Glomerular endothelial cell (primary cell): ENCODE measurements around the gene DDX60. TPM values are rescaled to one million over a fixed set of nuclear protein-coding genes. Genes with fewer than 3 reads are reported as not detected.
"Not testable (repeated sequence)": the region's sequence is repeated elsewhere in the genome, so short reads cannot be mapped to it uniquely, and the experiment has no call there.

Source experiments
- DNase-seq: peaks from one replicate; pipeline ENCODE4 v3.0.0-alpha.2; 2011; ENCODE audit warnings: low read depth, low spot score; ENCODE audit errors: extremely low read depth
- total RNA-seq: library from RNA; depleted of rRNA; stranded (reverse); fragments of >200 nt; gene quantifications from 2 replicates; pipeline ENCODE4 v1.2.3, GENCODE V29; 2015

The DDX60 gene
- total RNA-seq, 1 donor from 2014 or later, result 34.8 TPM

DNA sequence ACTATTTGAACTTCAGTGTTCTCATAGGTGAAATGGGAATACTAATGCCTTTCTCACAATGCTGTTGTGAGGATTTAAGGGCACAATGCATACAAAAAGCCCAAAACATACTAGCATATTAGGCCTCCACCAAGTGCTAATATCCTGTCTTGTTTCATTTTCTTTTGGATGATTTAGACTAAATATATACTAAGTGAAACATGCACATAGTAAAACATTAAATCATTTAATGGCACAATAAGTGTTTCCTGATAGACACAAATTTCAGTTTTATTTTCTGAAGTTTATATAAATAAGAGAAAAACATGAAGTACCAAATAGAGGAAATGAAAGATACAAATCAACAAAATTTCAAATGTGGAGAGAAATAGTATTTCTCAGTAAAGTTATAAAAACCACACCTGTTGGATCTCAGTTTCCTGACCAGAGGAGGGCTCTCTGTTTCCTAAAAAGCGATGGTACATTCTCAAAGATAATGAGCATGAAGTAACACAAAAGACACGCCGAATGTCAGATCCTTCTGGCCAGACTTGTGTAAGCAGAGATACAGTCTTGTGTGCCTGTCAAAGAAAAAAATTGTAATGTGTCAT is 25.1 kb downstream of the DDX60 start:
- no peak for DNase-seq

DNA sequence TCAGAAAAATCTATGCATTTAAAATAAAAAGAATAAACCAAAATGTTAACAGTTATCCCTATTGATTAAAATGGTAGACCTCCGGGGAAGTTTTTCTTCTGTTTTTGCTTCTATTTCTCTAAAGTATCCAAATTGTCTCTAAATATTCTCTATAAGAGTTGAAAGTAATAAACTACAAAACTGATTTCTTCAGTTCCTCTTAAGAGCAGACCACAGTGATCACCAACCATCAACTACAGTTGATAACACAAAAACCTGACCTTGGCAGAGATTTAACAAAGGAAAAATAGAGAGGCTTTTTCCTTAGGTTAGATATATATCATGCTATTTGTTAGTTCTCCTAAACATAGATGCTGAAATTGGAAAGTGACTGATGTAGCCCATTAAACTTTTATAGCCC is 27.3 kb downstream of the DDX60 start:
- no peak for DNase-seq

DNA sequence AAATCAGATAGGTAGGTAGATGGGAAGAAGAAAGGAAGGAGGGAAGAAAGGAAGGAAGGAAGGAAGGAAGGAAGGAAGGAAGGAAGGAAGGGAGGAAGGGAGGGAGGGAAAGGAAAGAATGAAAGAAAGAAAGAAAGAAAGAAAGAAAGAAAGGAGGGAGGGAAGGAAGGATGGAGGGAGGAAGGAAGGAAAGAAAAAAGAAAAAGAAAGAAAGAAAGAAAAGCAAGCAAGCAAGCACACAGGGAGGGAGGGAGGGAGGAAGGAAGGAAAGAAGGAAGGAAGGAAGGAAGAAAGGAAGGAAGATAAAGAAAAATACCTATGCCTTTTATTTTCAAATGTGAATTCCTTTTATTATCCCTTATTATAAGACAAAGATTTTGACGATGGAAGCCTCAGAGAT is 32.7 kb downstream of the DDX60 start:
- DNase-seq, result not testable (repeated sequence)

DNA sequence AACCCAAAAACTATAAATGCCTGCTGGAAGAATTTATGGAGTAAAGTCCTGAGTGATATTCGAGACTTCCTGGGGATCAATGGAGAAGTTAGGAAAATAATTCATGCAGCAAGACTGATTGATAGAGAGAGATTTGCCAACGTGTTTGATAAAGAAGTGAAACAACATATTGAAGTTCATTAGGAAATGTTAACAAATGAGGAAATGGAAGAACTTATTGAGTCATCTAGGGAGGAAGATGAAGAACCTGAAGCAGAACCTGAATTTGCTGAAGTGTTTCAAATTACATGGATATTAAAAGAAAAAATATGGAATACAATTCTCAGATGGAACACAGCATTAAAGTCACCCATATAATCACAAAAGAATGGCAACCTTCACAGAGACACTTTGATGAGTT is 39.0 kb downstream of the DDX60 start:
- no peak for DNase-seq

DNA sequence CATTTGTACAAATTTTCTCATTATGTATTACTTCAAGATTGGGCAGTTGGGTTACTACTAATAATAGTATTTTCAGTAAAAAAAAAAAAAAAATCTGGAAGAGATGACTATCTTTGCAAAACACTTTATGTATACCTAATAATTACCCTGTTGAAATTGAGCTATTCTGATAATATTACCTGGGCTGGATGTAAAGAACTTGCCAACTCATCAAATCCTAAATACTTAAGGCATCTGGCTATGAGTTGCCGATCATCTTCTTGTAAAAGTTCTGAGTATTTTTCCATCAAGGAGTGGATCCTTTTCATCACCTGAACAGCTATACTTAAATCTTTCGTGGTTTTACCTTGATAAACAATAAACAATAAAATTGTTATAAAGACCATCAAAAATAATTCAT is 42.7 kb downstream of the DDX60 start:
- DNase-seq, result no peak

DNA sequence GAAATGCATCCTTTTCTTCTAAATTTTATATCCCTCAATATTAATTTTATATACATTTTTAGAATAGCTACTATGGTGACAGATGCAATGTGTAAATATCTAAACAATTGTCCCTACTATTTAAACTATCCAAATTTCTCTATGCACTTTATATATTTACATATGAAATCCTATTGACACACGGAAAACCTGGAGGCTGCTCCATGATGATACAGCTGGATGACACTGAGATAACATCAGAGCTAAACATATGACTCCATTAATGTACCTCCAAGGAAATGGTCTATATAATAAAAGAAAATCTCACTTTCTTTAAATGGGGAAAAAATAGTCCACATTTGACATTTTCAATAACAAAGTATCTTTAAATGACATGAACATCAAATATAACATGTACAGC is 43.7 kb downstream of the DDX60 start:
- no peak for DNase-seq

DNA sequence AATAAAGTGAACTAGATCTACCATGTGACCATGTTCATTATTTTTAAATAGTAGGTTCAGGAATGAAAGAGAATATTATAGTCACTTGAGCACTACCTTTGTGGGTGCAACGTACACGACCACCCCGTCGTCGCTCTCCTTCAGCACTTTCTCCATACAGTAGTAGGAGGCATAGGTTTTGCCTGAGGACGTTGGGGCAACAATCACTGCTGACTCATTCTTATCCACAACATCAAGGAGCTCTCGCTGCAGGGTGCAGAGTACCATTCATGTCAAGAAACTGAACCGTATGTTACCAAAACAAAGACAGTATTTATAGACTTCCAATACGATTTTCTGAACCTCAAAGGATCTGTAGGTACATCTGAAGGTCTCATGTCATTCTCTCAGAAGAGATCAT is 44.7 kb downstream of the DDX60 start:
- no peak for DNase-seq

DNA sequence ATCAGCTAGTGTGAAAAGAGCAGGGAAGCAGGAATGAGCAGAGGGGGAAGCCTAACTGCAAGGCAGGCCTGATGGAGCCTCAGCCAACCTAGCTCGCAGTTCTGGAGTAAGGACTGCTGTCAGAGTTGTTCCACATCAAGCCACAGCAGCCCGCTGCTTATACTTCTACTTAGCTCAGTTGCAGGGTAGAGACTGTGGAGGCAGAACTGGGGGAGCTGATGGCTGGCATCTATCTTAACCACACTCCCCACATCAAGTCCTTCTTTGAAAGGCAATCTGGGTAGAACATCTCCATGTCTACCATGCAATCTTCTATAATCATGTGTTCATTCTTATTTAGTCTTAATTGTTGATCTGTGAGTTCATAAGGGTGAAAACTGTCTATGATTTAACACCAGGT is 46.1 kb downstream of the DDX60 start:
- DNase-seq, result no peak

DNA sequence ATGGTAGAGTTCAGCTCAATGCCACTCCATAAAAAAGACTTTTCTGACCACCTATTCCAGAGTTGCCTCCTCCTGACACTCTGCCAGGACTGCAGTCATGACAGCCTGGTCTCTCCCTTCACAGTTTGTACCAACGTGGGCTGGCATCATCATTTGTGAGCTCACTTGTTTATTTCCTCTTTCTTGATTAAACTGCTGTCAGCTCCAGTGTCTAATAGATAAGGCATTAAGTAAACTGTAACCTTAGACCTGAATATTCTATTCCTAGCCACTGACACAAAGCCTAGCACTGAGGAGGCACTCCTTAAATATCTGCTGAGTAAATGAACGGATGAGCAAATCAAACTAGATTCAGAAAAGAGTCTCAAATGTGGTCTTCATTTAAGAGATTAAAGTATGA is 48.7 kb downstream of the DDX60 start:
- no peak for DNase-seq

DNA sequence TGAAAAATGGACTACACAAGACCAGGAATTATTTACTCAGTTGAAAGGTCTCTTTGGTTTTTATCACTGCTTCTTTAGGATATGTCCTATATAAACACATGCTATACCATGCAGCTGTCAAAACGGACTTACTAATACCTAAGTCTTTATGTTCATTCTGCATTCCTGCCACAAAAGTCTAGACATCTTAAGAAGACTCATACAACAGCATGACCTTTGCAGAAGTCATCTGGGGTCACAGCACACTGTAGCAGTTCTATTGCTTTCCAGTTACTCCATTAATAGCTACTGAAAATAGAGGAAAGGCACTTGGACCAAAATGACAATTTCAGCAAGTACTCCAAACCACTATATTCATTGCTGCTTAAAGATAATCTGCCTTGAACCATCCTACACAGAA is 53.2 kb downstream of the DDX60 start:
- no peak for DNase-seq

DNA sequence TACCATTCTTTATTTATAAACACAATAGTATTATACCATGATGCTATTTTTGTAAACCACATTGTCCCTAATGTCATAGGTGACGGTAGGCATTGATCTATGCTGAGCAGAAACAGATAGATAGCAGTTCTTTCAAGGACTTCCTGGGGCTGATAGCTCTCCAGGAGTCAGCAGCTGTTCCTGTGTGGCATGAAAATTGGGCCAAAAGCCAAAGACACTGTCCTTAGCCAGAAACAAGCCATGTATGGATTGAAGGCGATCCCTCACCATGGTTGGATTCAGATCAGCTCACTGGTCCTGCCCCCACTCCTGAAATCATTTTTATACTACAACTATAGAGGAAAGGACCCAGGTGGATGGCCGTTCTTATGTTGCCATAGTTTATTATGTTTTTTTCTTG is 53.6 kb downstream of the DDX60 start:
- no peak for DNase-seq

DNA sequence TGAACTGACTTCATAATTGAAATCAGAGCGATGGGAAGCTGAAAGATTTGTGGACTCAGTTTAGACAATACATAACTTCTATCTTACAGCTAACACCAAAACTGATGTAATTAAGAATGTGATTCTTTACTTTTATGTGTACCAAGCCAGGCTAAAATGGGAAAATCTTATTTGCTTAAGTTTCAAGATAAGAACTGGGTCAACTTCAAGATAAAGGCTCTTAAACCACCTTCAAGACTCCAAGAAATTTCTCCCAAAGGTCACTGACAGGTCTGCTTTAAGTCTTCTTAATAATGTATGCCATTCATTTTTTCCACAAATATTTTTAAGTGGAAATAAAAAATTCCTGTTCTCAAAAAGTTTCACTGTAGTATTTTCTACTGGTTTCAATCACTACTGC is 55.5 kb downstream of the DDX60 start:
- DNase-seq, result no peak

DNA sequence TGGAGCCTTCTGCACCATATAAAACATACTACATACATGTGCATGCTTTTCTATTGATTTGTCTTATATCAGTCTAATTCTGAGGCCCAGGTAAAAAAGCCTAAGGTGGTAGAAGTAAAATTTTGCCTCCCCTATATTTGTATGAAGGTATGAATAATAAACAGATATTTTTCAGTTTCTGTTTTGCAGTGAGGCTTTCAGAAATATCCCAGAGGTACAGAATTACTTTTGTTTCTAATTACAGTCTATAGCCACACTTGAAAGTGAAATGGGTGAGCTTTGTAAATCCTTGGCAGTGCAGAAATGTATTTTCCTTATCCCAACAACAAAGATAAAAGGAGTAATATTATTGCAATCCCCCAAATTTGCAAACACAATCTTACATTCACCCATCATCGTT is 59.5 kb downstream of the DDX60 start:
- no peak for DNase-seq

DNA sequence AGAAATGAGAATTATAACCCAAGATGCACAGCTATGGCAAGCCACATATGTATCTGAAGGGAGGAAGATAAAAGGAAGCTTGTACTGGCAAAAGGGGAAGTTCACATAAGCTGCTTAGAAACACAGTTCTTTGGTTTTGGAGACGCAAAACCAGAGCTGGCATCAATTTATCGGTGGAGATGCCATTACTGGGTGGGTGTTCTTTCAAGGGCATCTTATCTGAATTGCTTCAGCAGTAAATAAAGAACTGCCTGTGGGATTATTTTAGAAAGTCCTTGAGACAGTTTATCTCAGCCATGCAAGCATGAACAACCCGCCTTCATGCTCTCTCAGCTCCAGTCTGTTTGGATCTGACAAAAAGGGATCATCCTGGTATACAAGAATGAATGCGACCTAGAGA is 60.8 kb downstream of the DDX60 start:
- DNase-seq, result no peak

DNA sequence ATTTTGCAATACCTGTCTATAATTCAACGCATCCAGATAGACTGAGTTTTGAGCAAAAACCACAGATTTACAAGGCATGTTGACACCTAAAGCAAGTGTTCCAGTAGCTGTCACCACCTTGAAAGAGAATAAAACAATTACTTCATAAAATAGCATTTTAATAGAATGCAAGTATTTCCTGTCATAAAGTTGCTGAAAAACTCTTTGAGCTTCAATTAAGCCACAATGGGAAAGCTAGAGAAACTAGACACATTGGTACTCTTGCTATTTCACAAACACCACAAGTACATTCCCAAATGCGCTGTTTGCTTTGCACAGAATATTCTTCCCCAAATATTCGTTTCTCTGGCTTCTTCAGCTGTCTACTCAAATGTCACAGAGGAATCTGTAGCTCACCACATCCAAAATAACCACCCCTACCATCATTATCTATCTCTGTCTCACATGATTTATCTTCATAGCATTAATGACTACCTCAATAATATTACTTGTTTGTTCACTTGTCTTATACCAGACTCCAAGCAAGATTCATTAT is 70.3 kb downstream of the DDX60 start:
- no peak for DNase-seq

DNA sequence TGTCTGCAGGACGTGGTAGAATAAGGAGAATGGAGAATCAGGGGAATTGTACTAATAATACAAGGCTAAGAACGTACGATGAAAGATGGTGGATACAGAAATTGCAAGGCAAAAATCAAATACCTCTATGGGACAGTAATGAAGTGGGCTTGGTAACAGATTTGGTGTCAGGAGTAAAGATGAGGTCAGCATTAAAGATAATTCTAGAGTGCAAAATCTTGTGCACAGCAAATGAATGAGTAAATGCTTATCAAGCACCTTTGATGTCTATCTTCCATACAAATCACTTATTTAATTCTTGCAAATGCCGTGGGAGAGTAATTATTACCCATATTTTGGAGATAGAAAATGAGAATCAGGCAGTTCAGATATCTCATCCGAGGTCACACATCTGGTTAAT is 70.9 kb downstream of the DDX60 start:
- no peak for DNase-seq

DNA sequence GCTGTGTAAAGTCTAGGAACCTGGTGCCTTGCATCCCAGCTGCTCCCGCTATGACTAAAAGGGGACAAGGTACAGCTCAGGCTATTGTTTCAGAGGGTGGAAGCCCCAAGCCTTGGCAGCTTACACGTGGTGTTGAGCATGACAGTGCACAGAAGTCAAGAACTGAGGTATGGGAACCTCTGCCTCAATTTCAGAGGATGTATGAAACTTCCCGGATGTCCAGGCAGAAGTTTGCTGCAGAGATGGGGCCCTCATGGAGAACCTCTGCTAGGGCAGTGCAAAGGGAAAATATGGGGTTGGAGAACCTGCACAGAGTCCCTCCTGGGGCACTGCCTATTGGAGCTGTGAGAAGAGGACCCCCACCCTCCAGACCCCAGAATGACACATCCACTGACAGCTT is 76.6 kb downstream of the DDX60 start:
- DNase-seq, result no peak

DNA sequence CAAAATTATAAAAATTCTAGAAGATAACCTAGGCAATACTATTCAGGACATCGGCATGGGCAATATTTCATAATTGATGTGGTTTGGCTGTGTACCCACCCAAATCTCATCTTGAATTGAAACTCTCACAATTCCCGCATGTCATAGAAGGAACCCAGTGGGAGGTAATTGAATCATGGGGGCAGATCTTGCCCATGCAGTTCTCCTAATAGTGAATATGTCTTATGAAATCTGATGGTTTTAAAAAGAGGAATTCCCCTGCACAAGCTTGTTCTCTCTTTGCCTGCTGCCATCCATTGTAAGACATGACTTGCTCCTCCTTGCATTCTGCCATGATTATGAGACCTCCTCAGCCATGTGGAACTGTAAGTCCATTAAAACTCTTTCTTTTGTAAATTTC is 77.7 kb downstream of the DDX60 start:
- no peak for DNase-seq

DNA sequence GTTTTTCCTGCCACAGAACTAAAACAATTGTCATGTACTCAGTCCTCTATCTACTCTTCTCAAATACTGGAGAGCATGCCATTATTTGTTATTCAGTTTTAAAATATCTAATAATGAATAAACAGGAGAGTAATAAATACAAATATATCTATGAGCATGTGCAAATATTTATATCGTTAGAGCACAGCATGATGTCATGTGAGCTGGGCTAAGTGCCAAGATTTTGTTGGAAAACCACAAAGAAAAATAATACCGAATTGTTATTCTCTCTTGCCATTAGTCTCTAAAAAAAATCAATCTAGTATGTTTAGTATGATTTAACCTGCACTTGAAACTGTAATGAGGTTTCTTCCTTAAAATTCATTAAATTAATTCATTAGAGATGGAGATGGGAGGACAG is 97.3 kb downstream of the DDX60 start:
- DNase-seq, result peak; percentile 61

DNA sequence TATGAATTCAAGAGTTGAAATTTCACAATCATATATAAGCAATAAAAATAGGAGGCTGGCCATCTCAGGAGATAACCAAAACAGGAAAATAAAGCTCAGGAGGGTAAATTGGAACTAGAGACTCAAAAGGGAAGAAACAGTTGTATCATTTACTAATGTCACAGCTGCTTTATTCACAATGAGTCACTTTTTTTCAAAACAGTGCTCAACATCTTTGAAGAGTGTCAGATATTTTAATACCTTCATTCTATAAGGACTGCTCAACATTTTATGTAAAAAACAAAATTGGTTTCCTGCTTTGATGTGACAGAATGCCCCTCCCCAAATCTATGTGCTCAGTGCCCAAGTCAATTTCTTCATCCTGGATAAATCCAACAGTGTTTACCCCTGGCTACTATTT is 97.7 kb downstream of the DDX60 start:
- no peak for DNase-seq

DNA sequence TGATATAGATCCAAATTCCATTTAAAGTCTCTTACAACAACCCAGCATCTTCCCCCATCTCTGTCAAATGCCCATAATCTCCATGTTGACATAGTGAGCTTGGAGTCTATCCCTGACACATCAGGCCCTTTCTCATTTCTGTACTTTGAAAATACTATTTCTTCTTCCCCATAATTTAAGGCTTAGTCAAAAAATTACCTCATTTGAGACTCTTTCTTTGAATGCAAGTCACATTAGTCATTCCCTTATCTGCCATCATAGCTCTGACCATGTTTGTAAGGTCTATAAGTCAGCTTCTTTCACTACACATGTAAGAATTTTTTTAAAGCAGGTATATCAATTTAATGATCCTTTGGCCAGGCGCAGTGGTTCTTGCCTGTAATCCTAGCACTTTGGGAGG is 99.9 kb downstream of the DDX60 start:
- DNase-seq, result no peak

DNA sequence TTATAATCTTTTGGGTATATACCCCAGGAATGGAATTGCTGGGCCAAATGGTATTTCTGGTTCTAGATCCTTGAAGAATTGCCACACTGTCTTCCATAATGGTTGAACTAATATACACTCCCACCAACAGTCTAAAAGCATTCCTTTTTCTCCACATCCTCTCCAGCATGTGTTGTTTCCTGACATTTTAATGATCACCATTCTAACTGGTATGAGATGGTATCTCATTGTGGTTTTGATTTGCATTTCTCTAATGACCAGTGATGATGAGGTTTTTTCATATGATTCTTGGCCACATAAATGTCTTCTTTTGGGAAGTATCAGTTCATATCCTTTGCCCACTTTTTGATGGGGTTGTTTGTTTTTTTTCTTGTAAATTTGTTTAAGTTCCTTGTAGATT is 105.0 kb downstream of the DDX60 start:
- not testable (repeated sequence) for DNase-seq

DNA sequence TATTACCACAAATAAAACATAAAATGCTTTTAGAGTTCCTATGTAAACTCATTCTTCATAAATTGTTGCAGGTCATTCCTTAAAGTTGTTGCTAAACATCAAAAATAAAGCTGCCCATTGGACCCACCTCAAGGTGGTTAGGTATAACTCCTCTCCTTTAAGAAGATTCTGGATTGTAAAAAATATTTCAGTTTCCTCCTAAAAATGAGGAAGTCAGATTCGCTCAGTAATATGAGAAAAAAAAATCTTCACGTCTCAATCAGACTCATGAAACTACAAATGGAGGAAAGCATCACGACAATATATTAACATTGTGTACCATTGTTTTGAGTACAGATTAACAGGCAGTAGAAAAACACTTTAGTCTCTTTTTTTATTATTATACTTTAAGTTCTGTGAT is 105.9 kb downstream of the DDX60 start:
- DNase-seq, result no peak
